Neural progenitor cell (in vitro differentiated cells): ENCODE data around the gene TMEM101. TPM values are rescaled to one million over a fixed set of nuclear protein-coding genes. Genes with fewer than 3 reads are reported as not detected.

Experiments used
- DNase-seq: peaks from one replicate; pipeline ENCODE4 v3.0.0-alpha.2; 2016; ENCODE audit warnings: low spot score
- H2AFZ ChIP-seq: fragments of 200-600 bp; sonication (generic); replicated peaks from 2 replicates; pipeline ENCODE4 v1.6.1; 2016; ENCODE audit warnings: antibody characterized with exemption
- H3F3A ChIP-seq: fragments of 200-600 bp; sonication (generic); 2 replicates; pipeline ENCODE4 v1.6.1; 2016; ENCODE audit warnings: antibody characterized with exemption, low read depth
- H3K27ac ChIP-seq: fragments of 200-600 bp; sonication (generic); 2 replicates; pipeline ENCODE4 v1.5.1; 2016; ENCODE audit warnings: mild to moderate bottlenecking
- H3K27me3 ChIP-seq: fragments of 200-600 bp; sonication (generic); 2 replicates; pipeline ENCODE4 v1.6.1; 2016; ENCODE audit warnings: mild to moderate bottlenecking, moderate library complexity
- H3K36me3 ChIP-seq: fragments of 200-600 bp; sonication (generic); 2 replicates; pipeline ENCODE4 v1.5.1; 2016
- H3K4me1 ChIP-seq: fragments of 200-600 bp; sonication (generic); 2 replicates; pipeline ENCODE4 v1.6.1; 2016; ENCODE audit warnings: mixed run types
- H3K4me2 ChIP-seq: fragments of 200-600 bp; sonication (generic); 2 replicates; pipeline ENCODE4 v1.6.1; 2016
- H3K4me3 ChIP-seq: fragments of 200-600 bp; sonication (generic); 2 replicates; pipeline ENCODE4 v1.5.1; 2016
- H3K79me2 ChIP-seq: fragments of 200-600 bp; sonication (generic); 2 replicates; pipeline ENCODE4 v1.6.1; 2016; ENCODE audit warnings: low read depth
- H3K9ac ChIP-seq: fragments of 200-600 bp; sonication (generic); 2 replicates; pipeline ENCODE4 v1.6.1; 2016
- H3K9me3 ChIP-seq: fragments of 200-600 bp; sonication (generic); 2 replicates; pipeline ENCODE4 v1.5.1; 2016; ENCODE audit warnings: low read depth
- H4K20me1 ChIP-seq: fragments of 200-600 bp; sonication (generic); 2 replicates; pipeline ENCODE4 v1.6.1; 2016; ENCODE audit warnings: low read depth
- H3K27ac Mint-ChIP-seq: 3 replicates; pipeline ENCODE4 v1.8.0; 2021; ENCODE audit warnings: mixed read lengths
- H3K27me3 Mint-ChIP-seq: 2 replicates; pipeline ENCODE4 v1.8.0; 2022; ENCODE audit warnings: low read depth, mild to moderate bottlenecking, inconsistent platforms, moderate library complexity, mixed read lengths; ENCODE audit not compliant: insufficient read depth
- H3K36me3 Mint-ChIP-seq: 3 replicates; pipeline ENCODE4 v1.8.0; 2021; ENCODE audit warnings: mixed read lengths
- H3K4me1 Mint-ChIP-seq: 3 replicates; pipeline ENCODE4 v1.8.0; 2021; ENCODE audit warnings: mixed read lengths
- H3K4me3 Mint-ChIP-seq: 3 replicates; pipeline ENCODE4 v1.8.0; 2021; ENCODE audit warnings: mild to moderate bottlenecking, moderate library complexity, mixed read lengths
- H3K9me3 Mint-ChIP-seq: 3 replicates; pipeline ENCODE4 v1.8.0; 2020; ENCODE audit warnings: mixed read lengths
- CTCF ChIP-seq: fragments of 200-600 bp; sonication (generic); IDR thresholded peaks from 2 replicates; pipeline ENCODE4 v1.5.1; 2017; ENCODE audit warnings: antibody characterized with exemption, mild to moderate bottlenecking
- EZH2 ChIP-seq: fragments of 200-600 bp; sonication (generic); IDR thresholded peaks from 2 replicates; pipeline ENCODE4 v1.6.1; 2017; ENCODE audit warnings: antibody characterized with exemption, mild to moderate bottlenecking, moderate library complexity
- EZH2phosphoT487 ChIP-seq: fragments of 200-600 bp; sonication (generic); IDR thresholded peaks from 2 replicates; pipeline ENCODE4 v1.6.1; 2017; ENCODE audit warnings: antibody characterized with exemption
- total RNA-seq: library from RNA; depleted of rRNA; stranded (reverse); fragments of >200 nt; gene quantifications from 2 replicates; pipeline ENCODE4 v1.2.3, GENCODE V29; 2015; ENCODE audit warnings: low replicate concordance

The TMEM101 gene
- total RNA-seq, 1 donor from 2014 or later, result 33.8 TPM

GRCh38 chr17:44061446-44061845 lies 46.7 kb upstream of the TMEM101 start:
- no peak overlapping the region for H2AFZ ChIP-seq
- H3F3A ChIP-seq, result peaks cover 15% of the 10 kb centered on the region
- Mint-ChIP-seq H3K4me3 (no peak overlapping the region), H3K9me3 (no peaks in the 10 kb centered on the region), H3K4me1 (peaks cover 10% of the 10 kb centered on the region), H3K27ac (no peak overlapping the region), H3K36me3 (peaks cover 34% of the 10 kb centered on the region), H3K27me3 (peaks cover 7% of the 10 kb centered on the region)
- H3K9ac ChIP-seq, result no peak overlapping the region
- no peaks in the 10 kb centered on the region for H3K27me3 ChIP-seq
- TF ChIP-seq CTCF, result no peak
- TF ChIP-seq EZH2, result no peak
- no peak for TF ChIP-seq EZH2phosphoT487
- H3K27ac ChIP-seq, result no peak overlapping the region
- no peak overlapping the region for H3K4me2 ChIP-seq
- H3K79me2 ChIP-seq, result peaks cover 97% of the 10 kb centered on the region
- peaks cover 78% of the 10 kb centered on the region for H4K20me1 ChIP-seq
- DNase-seq, result no peak
- no peak overlapping the region for H3K4me3 ChIP-seq
- peaks cover 6% of the 10 kb centered on the region for H3K36me3 ChIP-seq
- H3K9me3 ChIP-seq, result no peaks in the 10 kb centered on the region
- H3K4me1 ChIP-seq, result peaks cover 16% of the 10 kb centered on the region

DNA sequence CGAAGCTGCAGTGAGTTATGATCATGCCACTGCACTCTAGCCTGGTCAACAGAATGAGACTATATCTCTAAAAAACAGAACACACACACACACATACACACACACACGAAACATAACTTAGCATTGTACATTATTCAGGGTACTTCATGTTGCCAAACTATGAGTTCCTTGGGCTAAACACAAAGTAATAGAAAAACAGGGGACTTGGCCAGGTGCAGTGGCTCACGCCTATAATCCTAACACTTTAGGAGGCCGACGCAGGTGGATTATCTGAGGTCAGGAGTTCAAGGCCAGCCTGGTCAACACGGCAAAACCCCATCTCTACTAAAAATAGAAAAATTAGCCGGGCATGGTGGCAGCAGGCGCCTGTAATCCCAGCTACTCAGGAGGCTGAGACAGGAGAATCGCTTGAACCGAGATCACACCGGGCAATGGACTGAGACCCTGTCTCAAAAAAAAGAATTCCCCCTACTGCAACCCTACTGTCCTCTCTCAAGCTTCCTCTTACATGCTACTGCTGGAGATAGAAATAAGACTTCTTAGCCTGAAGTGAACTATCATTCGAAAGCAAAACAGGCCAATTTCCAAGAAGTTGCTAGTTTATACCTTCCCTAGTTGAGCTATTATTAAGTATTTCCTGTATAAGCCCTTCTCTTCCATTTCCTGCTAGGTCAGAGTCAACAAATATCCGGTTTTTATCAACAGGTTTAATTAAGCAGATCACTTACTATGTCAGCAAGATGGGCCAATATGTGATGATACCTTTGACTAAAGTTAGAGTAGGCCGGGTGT lies 44.5 kb upstream of the TMEM101 start:
- no peak for DNase-seq
- TF ChIP-seq EZH2phosphoT487, result no peak
- TF ChIP-seq EZH2, result no peak
- TF ChIP-seq CTCF, result no peak
- Histone ChIP-seq H3K4me3 (no peak overlapping the region), H3K27me3 (no peaks in the 10 kb centered on the region), H3K27ac (no peak overlapping the region), H4K20me1 (peaks cover 84% of the 10 kb centered on the region), H3K36me3 (peaks cover 6% of the 10 kb centered on the region), H3K9ac (no peak overlapping the region), H3K79me2 (peaks cover 100% of the 10 kb centered on the region), H3F3A (peaks cover under 1% of the 10 kb centered on the region), H3K4me1 (peaks cover 6% of the 10 kb centered on the region), H2AFZ (no peak overlapping the region), H3K9me3 (no peaks in the 10 kb centered on the region), H3K4me2 (no peak overlapping the region)
- Mint-ChIP-seq H3K9me3 (no peaks in the 10 kb centered on the region), H3K27me3 (peaks cover 2% of the 10 kb centered on the region), H3K4me1 (peaks cover 3% of the 10 kb centered on the region), H3K27ac (no peak overlapping the region), H3K4me3 (no peak overlapping the region), H3K36me3 (peaks cover 39% of the 10 kb centered on the region)

DNA sequence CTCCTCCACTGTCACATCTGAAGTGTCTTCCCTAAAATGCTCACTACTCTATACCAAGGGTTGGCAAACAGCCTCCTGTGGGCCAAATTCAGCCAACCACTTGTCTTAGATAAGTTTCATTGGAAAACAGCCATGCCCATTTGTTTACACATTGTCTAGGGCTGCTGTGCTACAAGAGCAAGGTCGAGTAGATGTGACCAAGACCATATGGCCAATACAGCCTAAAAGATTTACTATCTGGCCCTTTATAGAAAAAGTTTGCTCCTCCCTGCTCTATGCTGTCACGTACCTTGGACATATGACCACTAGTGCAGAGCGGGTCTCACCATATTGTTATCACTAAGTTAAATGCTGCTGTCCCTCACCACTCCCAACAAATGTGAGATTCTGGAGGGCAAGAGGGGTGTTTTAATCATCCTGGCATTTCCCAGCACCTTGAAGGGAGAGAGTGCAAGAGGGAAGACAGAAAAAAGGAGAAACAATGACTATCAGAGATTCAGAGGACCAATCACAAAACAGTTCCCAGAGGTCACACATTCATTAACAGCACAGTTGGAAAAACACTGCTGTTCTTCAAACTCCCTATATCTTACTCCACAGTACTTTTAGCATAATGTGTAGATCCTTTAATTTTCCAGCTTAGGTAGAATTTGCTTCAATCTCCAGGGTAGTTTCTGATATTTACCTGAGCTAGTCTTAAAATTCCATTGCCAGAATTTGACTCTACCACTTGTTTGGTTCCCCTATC lies 38.5 kb upstream of the TMEM101 start:
- no peak overlapping the region for H3K4me3 ChIP-seq
- no peak overlapping the region for H3K9ac ChIP-seq
- no peak for TF ChIP-seq EZH2
- TF ChIP-seq EZH2phosphoT487, result no peak
- TF ChIP-seq CTCF, result no peak
- H2AFZ ChIP-seq, result no peak overlapping the region
- H3K27me3 ChIP-seq, result no peaks in the 10 kb centered on the region
- no peak overlapping the region for H3K27ac Mint-ChIP-seq
- no peaks in the 10 kb centered on the region for H3K36me3 ChIP-seq
- H3K9me3 Mint-ChIP-seq, result no peaks in the 10 kb centered on the region
- H3K4me2 ChIP-seq, result no peak overlapping the region
- H3K4me1 Mint-ChIP-seq, result no peaks in the 10 kb centered on the region
- peaks cover 98% of the 10 kb centered on the region for H3K79me2 ChIP-seq
- H3K9me3 ChIP-seq, result no peaks in the 10 kb centered on the region
- DNase-seq, result no peak
- H3K27me3 Mint-ChIP-seq, result no peaks in the 10 kb centered on the region
- no peaks in the 10 kb centered on the region for H3K4me1 ChIP-seq
- peaks cover 7% of the 10 kb centered on the region for H3F3A ChIP-seq
- no peak overlapping the region for H3K27ac ChIP-seq
- H3K4me3 Mint-ChIP-seq, result no peak overlapping the region
- H3K36me3 Mint-ChIP-seq, result peaks cover 27% of the 10 kb centered on the region
- peaks cover 73% of the 10 kb centered on the region for H4K20me1 ChIP-seq
